Left ventricle myocardium inferior (tissue), 1 donor: ENCODE data around the gene UQCC2. TPM values are rescaled to one million over a fixed set of nuclear protein-coding genes. Genes with fewer than 3 reads are reported as not detected.

Experiments used
- DNase-seq: peaks from one replicate; pipeline ENCODE4 v3.0.0-alpha.2; 2020
- H3K27ac ChIP-seq: fragments of 200-600 bp; replicated peaks from 2 replicates; pipeline ENCODE4 v1.8.0; 2021
- H3K27me3 ChIP-seq: fragments of 200-600 bp; 2 replicates; pipeline ENCODE4 v1.8.0; 2021; ENCODE audit warnings: low read depth
- H3K36me3 ChIP-seq: fragments of 200-600 bp; 2 replicates; pipeline ENCODE4 v1.8.0; 2021
- H3K4me1 ChIP-seq: fragments of 200-600 bp; 2 replicates; pipeline ENCODE4 v1.8.0; 2021
- H3K4me3 ChIP-seq: fragments of 200-600 bp; 2 replicates; pipeline ENCODE4 v1.8.0; 2021; ENCODE audit warnings: mild to moderate bottlenecking, moderate library complexity
- H3K9me3 ChIP-seq: fragments of 200-600 bp; replicated peaks from 2 replicates; pipeline ENCODE4 v1.8.0; 2021
- intact Hi-C: fragments of 100-400 bp; cut with micrococcal nuclease; formaldehyde crosslinking; loops from one replicate; pipeline ENCODE4 v1.11.0; 2022
- total RNA-seq: library from RNA; stranded (reverse); fragmentation: NEBNext Ultra II Directional; extraction: Animal tissue kit (Norgen Biotek cat#: 25700); gene quantifications from one replicate; pipeline ENCODE4 v1.2.1, GENCODE V29; 2021
- TF ChIP-seq, protein P1 (sequence below): fragments of 200-600 bp; IDR thresholded peaks from 2 replicates; pipeline ENCODE4 v1.8.0; 2021; ENCODE audit warnings: antibody characterized with exemption, mild to moderate bottlenecking, borderline replicate concordance
- donor health status: DM: no; HTN: yes; CAD: no; lungs with severe emphysema.

Gene UQCC2
- total RNA-seq, 1 donor from 2014 or later, result 199 TPM

DNA sequence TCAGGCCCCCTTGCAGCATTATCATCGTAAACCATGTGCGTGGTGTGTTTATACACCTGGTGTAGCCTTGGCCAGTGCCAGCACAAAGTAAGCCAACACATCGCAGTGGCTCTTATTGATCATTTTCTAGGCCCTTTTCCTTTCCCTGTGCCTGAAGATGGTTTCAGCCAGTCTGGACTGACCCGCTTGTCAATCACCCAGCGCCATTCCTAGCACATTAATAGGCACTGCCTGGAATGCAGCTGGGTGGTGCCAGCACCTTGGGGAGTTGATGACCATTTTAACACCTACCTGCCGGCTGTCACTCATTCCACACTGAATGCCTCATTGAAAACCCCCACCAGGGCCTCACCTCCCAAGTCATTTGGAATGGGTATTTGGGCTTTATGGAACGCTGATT, 4.9 kb upstream of the UQCC2 start:
- Histone ChIP-seq H3K27me3 (no peaks in the 10 kb centered on the region), H3K4me3 (no peak overlapping the region), H3K36me3 (no peaks in the 10 kb centered on the region), H3K4me1 (peaks cover 35% of the 10 kb centered on the region), H3K27ac (no peak overlapping the region), H3K9me3 (no peaks in the 10 kb centered on the region)
- no peak for DNase-seq
- intact Hi-C loops, result no loop called here
- TF ChIP-seq, protein P1, sequence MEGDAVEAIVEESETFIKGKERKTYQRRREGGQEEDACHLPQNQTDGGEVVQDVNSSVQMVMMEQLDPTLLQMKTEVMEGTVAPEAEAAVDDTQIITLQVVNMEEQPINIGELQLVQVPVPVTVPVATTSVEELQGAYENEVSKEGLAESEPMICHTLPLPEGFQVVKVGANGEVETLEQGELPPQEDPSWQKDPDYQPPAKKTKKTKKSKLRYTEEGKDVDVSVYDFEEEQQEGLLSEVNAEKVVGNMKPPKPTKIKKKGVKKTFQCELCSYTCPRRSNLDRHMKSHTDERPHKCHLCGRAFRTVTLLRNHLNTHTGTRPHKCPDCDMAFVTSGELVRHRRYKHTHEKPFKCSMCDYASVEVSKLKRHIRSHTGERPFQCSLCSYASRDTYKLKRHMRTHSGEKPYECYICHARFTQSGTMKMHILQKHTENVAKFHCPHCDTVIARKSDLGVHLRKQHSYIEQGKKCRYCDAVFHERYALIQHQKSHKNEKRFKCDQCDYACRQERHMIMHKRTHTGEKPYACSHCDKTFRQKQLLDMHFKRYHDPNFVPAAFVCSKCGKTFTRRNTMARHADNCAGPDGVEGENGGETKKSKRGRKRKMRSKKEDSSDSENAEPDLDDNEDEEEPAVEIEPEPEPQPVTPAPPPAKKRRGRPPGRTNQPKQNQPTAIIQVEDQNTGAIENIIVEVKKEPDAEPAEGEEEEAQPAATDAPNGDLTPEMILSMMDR, result no peak

DNA sequence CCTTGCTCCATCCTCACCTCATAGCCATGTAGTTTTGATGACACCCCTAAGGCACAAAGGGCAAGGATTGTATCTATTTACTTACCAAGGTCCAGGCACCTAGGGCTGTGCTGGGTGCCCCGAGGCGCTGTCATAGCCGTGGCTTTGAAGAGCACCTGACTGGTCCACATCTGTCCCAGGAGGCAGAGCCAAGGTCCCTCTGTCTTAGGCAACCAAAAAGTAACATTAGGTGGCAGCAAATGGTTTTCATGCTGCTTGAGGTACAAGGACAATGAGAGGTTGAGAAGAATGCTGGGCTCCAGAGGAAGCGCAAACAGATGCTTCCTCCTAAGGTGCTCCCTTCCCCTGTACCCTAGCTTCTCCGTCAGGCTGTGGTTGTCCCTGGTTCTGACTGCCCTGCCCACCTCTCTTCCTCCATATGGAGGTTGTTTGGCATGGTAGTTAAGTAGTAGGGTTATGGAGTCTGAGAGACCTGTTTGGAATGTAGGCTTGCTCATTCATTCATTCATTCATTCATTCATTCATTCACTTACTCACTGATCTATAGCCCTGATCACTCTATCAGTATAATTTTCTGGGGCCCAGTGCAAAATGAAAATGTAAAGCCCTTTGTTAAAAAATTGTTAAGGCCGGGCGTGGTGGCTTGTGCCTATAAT, 3.0 kb upstream of the UQCC2 start:
- TF ChIP-seq, protein P1, result no peak
- Histone ChIP-seq H3K36me3 (no peaks in the 10 kb centered on the region), H3K4me3 (no peak overlapping the region), H3K9me3 (no peaks in the 10 kb centered on the region), H3K27me3 (no peaks in the 10 kb centered on the region), H3K27ac (no peak overlapping the region), H3K4me1 (peaks cover 54% of the 10 kb centered on the region)
- intact Hi-C loops, result no loop called here
- DNase-seq, result no peak

DNA sequence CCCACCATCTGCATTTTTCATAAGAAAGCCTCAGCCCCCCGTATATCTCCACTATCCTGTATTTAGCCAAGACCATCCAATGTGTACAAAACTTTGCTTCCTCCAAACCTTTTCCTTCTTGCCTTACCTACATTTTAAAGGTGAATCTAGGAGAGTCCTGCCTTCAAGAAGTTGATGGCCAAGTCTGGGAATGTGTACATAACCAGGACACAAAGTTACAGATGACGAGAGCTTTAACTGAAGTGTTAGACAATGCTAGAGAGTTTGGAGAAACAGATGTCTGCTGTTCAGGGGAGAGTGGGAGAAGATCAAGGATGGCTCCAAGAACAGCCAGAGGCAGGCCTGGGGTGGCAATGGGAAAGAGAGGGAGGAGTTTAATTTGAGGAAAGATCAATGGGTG, 2.3 kb upstream of the UQCC2 start:
- peaks cover 56% of the 10 kb centered on the region for H3K4me1 ChIP-seq
- H3K27ac ChIP-seq, result no peak overlapping the region
- TF ChIP-seq, protein P1, result no peak
- peaks cover under 1% of the 10 kb centered on the region for H3K36me3 ChIP-seq
- H3K9me3 ChIP-seq, result no peaks in the 10 kb centered on the region
- no peak for DNase-seq
- intact Hi-C loops, result no loop called here
- H3K4me3 ChIP-seq, result no peak overlapping the region
- no peaks in the 10 kb centered on the region for H3K27me3 ChIP-seq

DNA sequence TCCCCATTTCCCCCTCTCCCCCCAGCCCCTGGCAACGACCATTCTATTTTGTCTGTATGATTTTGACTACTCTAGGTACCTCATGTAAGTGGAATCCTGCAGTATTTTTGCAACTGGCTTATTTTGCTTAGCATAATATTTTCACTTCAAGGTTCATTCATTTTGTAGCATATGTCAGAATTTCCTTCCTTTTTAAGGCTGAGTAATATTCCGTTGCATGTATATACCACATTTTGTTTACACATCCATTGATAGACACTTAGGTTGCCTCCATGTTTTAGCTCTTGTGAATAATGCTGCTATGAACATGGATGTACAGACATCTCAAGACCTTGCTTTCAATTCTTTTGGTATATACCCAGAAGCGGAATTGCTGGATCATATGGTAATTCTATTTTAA, 1.4 kb upstream of the UQCC2 start:
- Histone ChIP-seq H3K27ac (no peak overlapping the region), H3K4me3 (no peak overlapping the region), H3K36me3 (peaks cover 7% of the 10 kb centered on the region), H3K4me1 (peaks cover 57% of the 10 kb centered on the region), H3K9me3 (no peaks in the 10 kb centered on the region), H3K27me3 (no peaks in the 10 kb centered on the region)
- no peak for DNase-seq
- TF ChIP-seq, protein P1, result no peak
- intact Hi-C loops, result no loop called here

DNA sequence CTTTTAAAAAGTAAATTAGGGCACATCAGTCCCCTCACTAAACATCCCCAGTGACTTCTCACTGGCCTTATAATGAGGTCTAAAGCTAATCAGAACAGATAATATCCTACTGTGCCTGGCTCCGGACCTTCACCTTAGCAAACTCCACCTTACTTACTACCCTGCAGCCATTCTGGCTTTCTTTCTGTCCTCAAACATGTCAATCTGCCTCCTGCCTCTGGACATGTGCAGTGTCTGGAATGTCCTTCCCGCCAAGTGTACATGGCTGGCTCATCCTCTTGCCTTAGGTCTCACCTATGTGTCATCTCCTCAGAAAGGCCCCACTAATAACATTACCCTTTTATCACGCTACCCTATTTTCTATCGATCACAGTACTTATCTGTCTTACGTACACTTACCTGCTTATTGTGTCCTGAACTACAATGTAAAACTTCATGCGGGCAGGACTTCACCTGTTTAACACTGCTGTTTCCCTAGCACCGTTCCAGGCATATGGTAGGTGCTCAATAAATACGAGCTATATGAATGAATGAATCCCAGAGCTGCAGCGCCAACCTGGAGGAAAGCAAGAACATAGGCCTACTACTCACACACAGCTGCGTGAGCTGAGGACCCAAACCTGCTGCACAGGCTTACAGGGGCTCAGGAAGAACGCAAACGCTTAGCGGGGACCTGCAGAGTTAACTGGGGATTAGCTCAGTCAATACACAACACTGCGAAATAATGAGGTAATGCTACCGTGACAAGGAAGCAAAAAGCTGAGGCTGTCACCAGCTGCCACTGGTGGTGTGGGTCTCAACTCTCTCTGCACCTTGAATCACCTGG, 991 bp downstream of the UQCC2 start:
- H3K27me3 ChIP-seq, result no peaks in the 10 kb centered on the region
- DNase-seq, result no peak
- peaks cover 42% of the 10 kb centered on the region for H3K4me1 ChIP-seq
- TF ChIP-seq, protein P1, result no peak
- peaks cover 7% of the 10 kb centered on the region for H3K36me3 ChIP-seq
- H3K9me3 ChIP-seq, result no peaks in the 10 kb centered on the region
- H3K4me3 ChIP-seq, result peak overlapping the region; percentile 85
- intact Hi-C loops, result no loop called here
- peak overlapping the region; percentile 98 for H3K27ac ChIP-seq
